ENCODE results near the gene CCDC6.
"Not testable (repeated sequence)": the region's sequence is repeated elsewhere in the genome, so short reads cannot be mapped to it uniquely, and the experiment has no call there.

CCDC6 gene

GRCh38 chr10:59792812-59793211 is 113.5 kb downstream of the CCDC6 start:
- Histone ChIP-seq H4K20me1 (ENCODE audit: low read depth, low read length) (no peaks in the 10 kb centered on the region), H2AFZ (ENCODE audit: low read depth, low read length, severe bottlenecking) (no peak overlapping the region), H3K9me3 (ENCODE audit: insufficient read depth, low read length) (no peaks in the 10 kb centered on the region), H3K79me2 (ENCODE audit: insufficient read depth, low read length) (no peaks in the 10 kb centered on the region), H3K4me3 (ENCODE audit: insufficient read depth, low read length, poor library complexity, severe bottlenecking) (no peak overlapping the region), H3K27me3 (ENCODE audit: low read length) (no peaks in the 10 kb centered on the region), H3K9ac (ENCODE audit: low read length) (no peak overlapping the region), H3K36me3 (ENCODE audit: low read length) (peaks cover 26% of the 10 kb centered on the region), H3K4me2 (ENCODE audit: low read depth, low read length, poor library complexity, severe bottlenecking) (no peak overlapping the region), H3F3A (ENCODE audit: insufficient read depth) (no peaks in the 10 kb centered on the region), H3K27ac (ENCODE audit: low read depth, low read length) (no peak overlapping the region), H3K9me2 (replicated peaks; ENCODE audit: insufficient read depth, low read length) (no peaks in the 10 kb centered on the region)
- TF ChIP-seq CTCF (IDR thresholded peaks at IDR 0.05; ENCODE audit: insufficient read depth, low read length, poor library complexity, severe bottlenecking) = no peak
- no peak for TF ChIP-seq EZH2phosphoT487 (conservative IDR thresholded peaks at IDR 0.05; ENCODE audit: low read length)

GRCh38 chr10:59791601-59792000 is 114.8 kb downstream of the CCDC6 start:
- H3K4me2 ChIP-seq (ENCODE audit: low read depth, low read length, poor library complexity, severe bottlenecking) = no peak overlapping the region
- no peaks in the 10 kb centered on the region for H4K20me1 ChIP-seq (ENCODE audit: low read depth, low read length)
- H3F3A ChIP-seq (ENCODE audit: insufficient read depth) = no peaks in the 10 kb centered on the region
- H3K79me2 ChIP-seq (ENCODE audit: insufficient read depth, low read length) = no peaks in the 10 kb centered on the region
- H3K36me3 ChIP-seq (ENCODE audit: low read length) = peaks cover 19% of the 10 kb centered on the region
- H3K27ac ChIP-seq (ENCODE audit: low read depth, low read length) = no peak overlapping the region
- no peaks in the 10 kb centered on the region for H3K27me3 ChIP-seq (ENCODE audit: low read length)
- no peaks in the 10 kb centered on the region for H3K9me2 ChIP-seq (replicated peaks; ENCODE audit: insufficient read depth, low read length)
- H3K9me3 ChIP-seq (ENCODE audit: insufficient read depth, low read length) = no peaks in the 10 kb centered on the region
- no peak overlapping the region for H3K4me3 ChIP-seq (ENCODE audit: insufficient read depth, low read length, poor library complexity, severe bottlenecking)
- TF ChIP-seq EZH2phosphoT487 (conservative IDR thresholded peaks at IDR 0.05; ENCODE audit: low read length) (no peak), CTCF (IDR thresholded peaks at IDR 0.05; ENCODE audit: insufficient read depth, low read length, poor library complexity, severe bottlenecking) (no peak)
- H3K9ac ChIP-seq (ENCODE audit: low read length) = no peak overlapping the region
- H2AFZ ChIP-seq (ENCODE audit: low read depth, low read length, severe bottlenecking) = no peak overlapping the region

- not testable (repeated sequence) for H3K9me3 ChIP-seq (ENCODE audit: insufficient read depth, low read length); H3K79me2 ChIP-seq (ENCODE audit: insufficient read depth, low read length); H2AFZ ChIP-seq (ENCODE audit: low read depth, low read length, severe bottlenecking); H3K27me3 ChIP-seq (ENCODE audit: low read length); H3K27ac ChIP-seq (ENCODE audit: low read depth, low read length); H3K9me2 ChIP-seq (replicated peaks; ENCODE audit: insufficient read depth, low read length); H3K9ac ChIP-seq (ENCODE audit: low read length); H3F3A ChIP-seq (ENCODE audit: insufficient read depth); H3K4me2 ChIP-seq (ENCODE audit: low read depth, low read length, poor library complexity, severe bottlenecking); H3K4me3 ChIP-seq (ENCODE audit: insufficient read depth, low read length, poor library complexity, severe bottlenecking); H4K20me1 ChIP-seq (ENCODE audit: low read depth, low read length)
- H3K36me3 ChIP-seq (ENCODE audit: low read length) = peaks cover 19% of the 10 kb centered on the region
These were observed 116.3 kb downstream of the CCDC6 start for GRCh38 chr10:59790080-59790479.

- peaks cover 19% of the 10 kb centered on the region for H3K36me3 ChIP-seq (ENCODE audit: low read length)
- H3K4me2 ChIP-seq (ENCODE audit: low read depth, low read length, poor library complexity, severe bottlenecking); H3K27me3 ChIP-seq (ENCODE audit: low read length); H3K79me2 ChIP-seq (ENCODE audit: insufficient read depth, low read length); H3K4me3 ChIP-seq (ENCODE audit: insufficient read depth, low read length, poor library complexity, severe bottlenecking); H3K27ac ChIP-seq (ENCODE audit: low read depth, low read length); H4K20me1 ChIP-seq (ENCODE audit: low read depth, low read length); H3K9ac ChIP-seq (ENCODE audit: low read length); H3K9me3 ChIP-seq (ENCODE audit: insufficient read depth, low read length); H2AFZ ChIP-seq (ENCODE audit: low read depth, low read length, severe bottlenecking); H3F3A ChIP-seq (ENCODE audit: insufficient read depth); H3K9me2 ChIP-seq (replicated peaks; ENCODE audit: insufficient read depth, low read length): not testable (repeated sequence)
These were observed 117.4 kb downstream of the CCDC6 start for GRCh38 chr10:59788914-59789313.

- not testable (repeated sequence) for H3K9ac ChIP-seq (ENCODE audit: low read length); H3K9me2 ChIP-seq (replicated peaks; ENCODE audit: insufficient read depth, low read length); H3K9me3 ChIP-seq (ENCODE audit: insufficient read depth, low read length); H3K36me3 ChIP-seq (ENCODE audit: low read length); H4K20me1 ChIP-seq (ENCODE audit: low read depth, low read length); H3K4me2 ChIP-seq (ENCODE audit: low read depth, low read length, poor library complexity, severe bottlenecking); H2AFZ ChIP-seq (ENCODE audit: low read depth, low read length, severe bottlenecking); H3K27ac ChIP-seq (ENCODE audit: low read depth, low read length); H3K4me3 ChIP-seq (ENCODE audit: insufficient read depth, low read length, poor library complexity, severe bottlenecking); H3F3A ChIP-seq (ENCODE audit: insufficient read depth); H3K27me3 ChIP-seq (ENCODE audit: low read length); H3K79me2 ChIP-seq (ENCODE audit: insufficient read depth, low read length)
These were observed 119.3 kb downstream of the CCDC6 start for GRCh38 chr10:59787032-59787431.

GRCh38 chr10:59785476-59785875 is 120.9 kb downstream of the CCDC6 start:
- not testable (repeated sequence) for H3K9me2 ChIP-seq (replicated peaks; ENCODE audit: insufficient read depth, low read length); H4K20me1 ChIP-seq (ENCODE audit: low read depth, low read length); H2AFZ ChIP-seq (ENCODE audit: low read depth, low read length, severe bottlenecking); H3K27ac ChIP-seq (ENCODE audit: low read depth, low read length); H3K79me2 ChIP-seq (ENCODE audit: insufficient read depth, low read length); H3K36me3 ChIP-seq (ENCODE audit: low read length); H3K27me3 ChIP-seq (ENCODE audit: low read length); H3K9me3 ChIP-seq (ENCODE audit: insufficient read depth, low read length); H3K9ac ChIP-seq (ENCODE audit: low read length); H3K4me2 ChIP-seq (ENCODE audit: low read depth, low read length, poor library complexity, severe bottlenecking); H3F3A ChIP-seq (ENCODE audit: insufficient read depth); H3K4me3 ChIP-seq (ENCODE audit: insufficient read depth, low read length, poor library complexity, severe bottlenecking)
